Esophagus (tissue), 2 donors: Measurements from ENCODE around the gene EXOSC10. TPM values are rescaled to one million over a fixed set of nuclear protein-coding genes. Genes with fewer than 3 reads are reported as not detected.
"Not testable (repeated sequence)": the region's sequence is repeated elsewhere in the genome, so short reads cannot be mapped to it uniquely, and the experiment has no call there.

Source experiments
- H3K27ac ChIP-seq, 2 donors: one replicate each; pipeline ENCODE4 v1.5.1; 2013; ENCODE audit warnings: low read depth in 2 of 2, mild to moderate bottlenecking in 2 of 2, inconsistent platforms in 1 of 2, low read length in 1 of 2, moderate library complexity in 1 of 2
- H3K27me3 ChIP-seq, 2 donors: one replicate each; pipeline ENCODE4 v1.6.1; 2013; ENCODE audit warnings: low read length in 2 of 2, control low read depth in 1 of 2, mild to moderate bottlenecking in 1 of 2; ENCODE audit not compliant: insufficient read depth in 2 of 2, control insufficient read depth in 1 of 2
- H3K36me3 ChIP-seq, 2 donors: one replicate each; pipeline ENCODE4 v1.6.1; 2013; ENCODE audit warnings: low read length in 1 of 2; ENCODE audit not compliant: control insufficient read depth in 2 of 2, insufficient read depth in 2 of 2
- H3K4me1 ChIP-seq, 2 donors: one replicate each; pipeline ENCODE4 v1.6.1; 2013; ENCODE audit warnings: low read length in 1 of 2; ENCODE audit not compliant: control insufficient read depth in 2 of 2, insufficient read depth in 2 of 2
- H3K4me3 ChIP-seq, 2 donors: one replicate each; pipeline ENCODE4 v1.5.1; 2013; ENCODE audit warnings: low read length in 2 of 2, mild to moderate bottlenecking in 2 of 2, low read depth in 1 of 2, moderate library complexity in 1 of 2
- H3K9me3 ChIP-seq, 2 donors: one replicate each; pipeline ENCODE4 v1.6.1; 2013; ENCODE audit warnings: mild to moderate bottlenecking in 2 of 2, low read depth in 1 of 2, low read length in 1 of 2, moderate library complexity in 1 of 2; ENCODE audit not compliant: control insufficient read depth in 2 of 2, insufficient read depth in 1 of 2
- WGBS, 2 donors: extraction: QIAGEN DNeasy Blood & Tissue Kit; methylation state at CpG; one replicate each; pipeline ENCODE4 v1.1.7; 2013; 5-methylcytosine and 5-hydroxymethylcytosine counted together
- polyA plus RNA-seq, 2 donors: library from polyadenylated mRNA; stranded (reverse); fragments of 200-250 nt; gene quantifications; one replicate each; pipeline ENCODE4 v1.2.3, GENCODE V29; 2013
- donor health status: healthy with polysubstance abuse.
- donor health status: Bipolar disorder and iron deficiency.

EXOSC10 gene
- polyA plus RNA-seq, 2 donors = 30.7 to 35.1 TPM

DNA sequence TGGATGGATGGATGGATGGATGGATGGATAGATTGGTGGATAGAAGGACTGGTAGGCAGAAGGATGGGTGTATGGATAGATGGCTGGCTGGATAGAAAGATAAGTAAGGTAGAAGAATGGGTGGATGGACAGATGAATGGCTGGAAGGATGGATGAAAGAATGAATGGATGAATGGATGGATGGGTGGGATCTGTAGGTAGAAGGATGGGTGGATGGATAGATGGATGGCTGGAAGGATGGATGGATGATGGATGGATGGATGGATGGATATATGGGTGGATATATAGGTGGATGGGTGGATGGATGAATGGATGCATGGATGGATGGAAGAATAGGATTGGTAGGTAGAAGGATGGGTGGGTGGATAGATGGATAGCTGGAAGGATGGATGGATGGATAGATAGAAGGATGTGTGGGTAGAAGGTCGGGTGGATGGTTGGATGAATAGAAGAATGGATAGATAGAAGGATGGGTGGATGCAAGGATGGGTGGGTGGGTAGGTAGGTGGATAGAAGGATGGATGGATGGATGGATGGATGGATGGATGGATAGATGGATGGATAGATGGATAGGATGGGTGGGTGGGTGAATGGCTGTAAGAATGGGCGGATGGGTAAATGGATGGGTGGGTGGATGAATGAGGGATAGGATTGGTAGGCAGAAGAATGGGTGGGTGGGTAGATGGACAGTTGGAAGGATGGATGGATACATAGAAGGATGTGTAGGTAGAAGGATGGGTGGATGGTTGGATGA is 60.1 kb downstream of the EXOSC10 start:
- Histone ChIP-seq H3K27ac (no peak overlapping the region), H3K4me3 (no peak overlapping the region), H3K27me3 (no peaks in the 10 kb centered on the region), H3K4me1 (peaks cover 0 to 3% of the 10 kb centered on the region in 2 donors), H3K9me3 (no peaks in the 10 kb centered on the region), H3K36me3 (no peaks in the 10 kb centered on the region)
- 67 to 71% methylated on average over 2 of the region's 2 CpGs for WGBS, 2 donors

GRCh38 chr1:11037740-11038182 is 61.9 kb downstream of the EXOSC10 start:
- Histone ChIP-seq H3K4me3 (no peak overlapping the region), H3K4me1 (peaks cover 0 to 3% of the 10 kb centered on the region in 2 donors), H3K27me3 (no peaks in the 10 kb centered on the region), H3K27ac (no peak overlapping the region), H3K9me3 (no peaks in the 10 kb centered on the region), H3K36me3 (no peaks in the 10 kb centered on the region)
- WGBS, 2 donors = 0 to 1% methylated on average over 8 of the region's 8 CpGs

DNA sequence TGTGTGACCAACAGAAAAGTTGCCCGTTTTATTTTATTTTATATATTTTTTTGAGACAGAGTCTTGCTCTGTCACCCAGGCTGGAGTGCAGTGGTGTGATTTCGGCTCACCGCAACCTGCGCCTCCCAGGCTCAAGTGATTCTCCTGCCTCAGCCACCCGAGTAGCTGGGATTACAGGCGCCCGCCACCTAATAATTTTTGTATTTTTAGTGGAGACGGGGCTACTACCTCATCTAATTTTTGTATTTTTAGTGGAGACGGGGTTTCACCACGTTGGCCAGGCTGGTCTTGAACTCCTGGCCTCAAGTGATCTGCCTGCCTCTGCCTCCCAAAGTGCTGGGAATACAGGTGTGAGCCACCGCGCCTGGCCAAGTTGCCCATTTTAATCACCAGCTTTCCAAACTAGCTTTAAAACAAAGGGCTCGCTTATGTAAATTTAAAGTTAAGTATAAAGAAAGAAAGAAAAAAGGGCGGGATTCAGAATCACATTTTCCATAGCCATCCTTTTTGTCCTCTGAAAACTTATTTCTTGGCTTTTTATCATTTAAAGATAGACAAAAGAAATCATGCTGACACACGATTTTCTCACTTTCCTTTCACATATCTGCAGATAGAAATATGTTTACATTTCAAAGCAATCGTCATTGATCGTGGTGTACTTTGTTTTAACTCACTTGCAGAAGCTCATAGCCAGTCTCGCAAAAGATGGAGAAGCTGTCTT is 62.5 kb downstream of the EXOSC10 start:
- H3K4me3 ChIP-seq, H3K27ac ChIP-seq, H3K27me3 ChIP-seq, H3K4me1 ChIP-seq, H3K36me3 ChIP-seq, H3K9me3 ChIP-seq: not testable (repeated sequence)
- WGBS, 2 donors = 53 to 56% methylated on average over 18 of the region's 18 CpGs

- no peak overlapping the region for H3K4me3 ChIP-seq
- H3K27me3 ChIP-seq = no peaks in the 10 kb centered on the region
- H3K36me3 ChIP-seq = peaks cover 0 to 3% of the 10 kb centered on the region in 2 donors
- H3K9me3 ChIP-seq = no peaks in the 10 kb centered on the region
- WGBS, 2 donors = 90 to 92% methylated on average over 10 of the region's 10 CpGs
- H3K27ac ChIP-seq = no peak overlapping the region
- H3K4me1 ChIP-seq = no peaks in the 10 kb centered on the region
These were observed 67.9 kb downstream of the EXOSC10 start for GRCh38 chr1:11031624-11032262.

DNA sequence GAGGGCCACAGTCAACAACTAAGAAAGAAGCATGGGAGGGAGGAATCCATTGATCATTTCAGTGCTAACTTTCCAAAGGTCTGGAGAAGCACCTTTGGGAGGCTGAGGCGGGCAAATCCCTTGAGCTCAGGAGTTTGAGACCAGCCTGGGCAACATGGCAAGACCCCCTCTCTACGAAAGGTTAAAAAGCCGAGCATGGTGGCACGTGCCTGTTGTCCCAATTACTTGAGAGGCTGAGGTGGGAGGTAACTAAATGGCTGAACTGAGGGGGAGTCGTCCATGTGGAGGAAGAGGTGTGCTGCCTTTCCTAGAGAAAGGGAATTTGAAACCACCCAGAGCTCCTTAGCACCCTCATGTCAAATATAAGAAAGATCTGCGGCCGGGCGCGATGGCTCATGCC is 68.8 kb downstream of the EXOSC10 start:
- Histone ChIP-seq H3K27me3 (no peaks in the 10 kb centered on the region), H3K27ac (no peak overlapping the region), H3K36me3 (peaks cover 0 to 7% of the 10 kb centered on the region in 2 donors), H3K4me3 (no peak overlapping the region), H3K4me1 (no peaks in the 10 kb centered on the region), H3K9me3 (no peaks in the 10 kb centered on the region)
- WGBS, 2 donors = 88 to 90% methylated on average over 9 of the region's 9 CpGs

- peaks cover 4 to 10% of the 10 kb centered on the region in 2 donors for H3K36me3 ChIP-seq
- no peak overlapping the region for H3K27ac ChIP-seq
- H3K27me3 ChIP-seq = no peaks in the 10 kb centered on the region
- H3K9me3 ChIP-seq = no peaks in the 10 kb centered on the region
- WGBS, 2 donors = 91 to 98% methylated on average over 3 of the region's 3 CpGs
- H3K4me3 ChIP-seq = no peak overlapping the region
- no peaks in the 10 kb centered on the region for H3K4me1 ChIP-seq
These were observed 71.7 kb downstream of the EXOSC10 start for GRCh38 chr1:11028018-11028417.

- no peak overlapping the region for H3K27ac ChIP-seq
- no peaks in the 10 kb centered on the region for H3K27me3 ChIP-seq
- H3K36me3 ChIP-seq = peaks cover 4 to 12% of the 10 kb centered on the region in 2 donors
- 67 to 70% methylated on average over 6 of the region's 6 CpGs for WGBS, 2 donors
- no peaks in the 10 kb centered on the region for H3K4me1 ChIP-seq
- H3K4me3 ChIP-seq = no peak overlapping the region
- H3K9me3 ChIP-seq = no peaks in the 10 kb centered on the region
These were observed 72.4 kb downstream of the EXOSC10 start for GRCh38 chr1:11027316-11027715.

DNA sequence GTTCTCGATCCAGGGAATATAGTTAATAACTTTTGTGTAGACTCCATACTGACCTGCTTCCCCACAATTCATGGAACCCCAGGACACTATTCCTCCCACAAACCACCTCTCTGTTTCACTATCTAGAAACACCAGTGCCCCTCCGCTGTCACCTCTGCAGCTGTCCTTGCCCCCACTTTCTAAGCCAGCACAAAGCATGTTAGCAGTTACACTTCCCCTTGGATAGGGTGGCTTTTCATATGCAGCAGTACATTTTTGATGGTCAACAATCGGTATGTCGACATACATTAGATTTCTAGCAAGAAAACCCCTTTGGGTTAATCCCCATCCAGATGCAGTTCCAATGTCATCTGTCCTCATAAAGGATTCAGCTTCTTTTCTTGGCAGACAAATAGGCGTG is 72.8 kb downstream of the EXOSC10 start:
- H3K9me3 ChIP-seq = no peaks in the 10 kb centered on the region
- no peak overlapping the region for H3K27ac ChIP-seq
- peaks cover 4 to 15% of the 10 kb centered on the region in 2 donors for H3K36me3 ChIP-seq
- WGBS, 2 donors = 91 to 93% methylated on average over 5 of the region's 5 CpGs
- H3K4me3 ChIP-seq = no peak overlapping the region
- no peaks in the 10 kb centered on the region for H3K4me1 ChIP-seq
- H3K27me3 ChIP-seq = no peaks in the 10 kb centered on the region

DNA sequence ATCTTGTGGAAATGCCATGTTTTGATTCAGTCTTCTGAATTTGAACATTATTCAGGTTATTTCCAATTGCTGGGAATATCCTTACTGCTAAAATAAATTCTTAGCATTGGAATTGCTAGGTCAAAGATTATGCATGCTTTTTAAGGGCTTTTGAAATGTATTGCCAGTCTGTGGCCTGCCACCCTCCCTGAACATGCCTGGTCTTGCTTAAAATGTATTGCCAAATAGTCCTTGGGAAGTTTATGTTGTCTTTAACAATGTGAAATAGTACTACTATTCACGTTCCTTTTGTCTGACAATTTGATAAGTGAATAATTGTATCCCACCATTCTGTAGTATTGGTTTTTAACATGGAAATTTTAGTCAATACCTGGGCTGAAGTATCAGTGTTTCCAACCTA is 73.6 kb downstream of the EXOSC10 start:
- Histone ChIP-seq H3K9me3 (no peaks in the 10 kb centered on the region), H3K27me3 (no peaks in the 10 kb centered on the region), H3K36me3 (peaks cover 4 to 22% of the 10 kb centered on the region in 2 donors), H3K4me3 (no peak overlapping the region), H3K4me1 (no peaks in the 10 kb centered on the region), H3K27ac (no peak overlapping the region)
- 45 to 64% methylated on average over 1 of the region's 1 CpG for WGBS, 2 donors
